Femur (tissue), 1 donor: ENCODE data around the gene TTLL11.
"Not testable (repeated sequence)": the region's sequence is repeated elsewhere in the genome, so short reads cannot be mapped to it uniquely, and the experiment has no call there.

Experiments
- DNase-seq: peaks from one replicate; pipeline ENCODE4 v3.0.0-alpha.2; 2017

Gene TTLL11

GRCh38 chr9:121896545-121896943 is 196.6 kb downstream of the TTLL11 start:
- DNase-seq: no peak

GRCh38 chr9:121895818-121896544 is 197.1 kb downstream of the TTLL11 start:
- DNase-seq: no peak

GRCh38 chr9:121895358-121895757 is 197.8 kb downstream of the TTLL11 start:
- DNase-seq: no peak

GRCh38 chr9:121894380-121894779 is 198.7 kb downstream of the TTLL11 start:
- not testable (repeated sequence) for DNase-seq

GRCh38 chr9:121893786-121894185 is 199.3 kb downstream of the TTLL11 start:
- DNase-seq: no peak

GRCh38 chr9:121892706-121893105 is 200.4 kb downstream of the TTLL11 start:
- no peak for DNase-seq

- no peak for DNase-seq
These were observed 202.4 kb downstream of the TTLL11 start for GRCh38 chr9:121890746-121891145.

- no peak for DNase-seq
These were observed 203.0 kb downstream of the TTLL11 start for GRCh38 chr9:121889990-121890563.

GRCh38 chr9:121888438-121888775 is 204.7 kb downstream of the TTLL11 start:
- no peak for DNase-seq

GRCh38 chr9:121887553-121888437 is 205.3 kb downstream of the TTLL11 start:
- no peak for DNase-seq

- DNase-seq: no peak
These were observed 206.2 kb downstream of the TTLL11 start for GRCh38 chr9:121886759-121887485.

GRCh38 chr9:121885345-121885901 is 207.7 kb downstream of the TTLL11 start:
- DNase-seq: no peak

- peak; percentile 67 for DNase-seq
These were observed 209.0 kb downstream of the TTLL11 start for GRCh38 chr9:121884057-121884541.

GRCh38 chr9:121883281-121884056 is 209.6 kb downstream of the TTLL11 start:
- no peak for DNase-seq

- DNase-seq: no peak
These were observed 211.1 kb downstream of the TTLL11 start for GRCh38 chr9:121881920-121882500.

GRCh38 chr9:121880343-121880898 is 212.7 kb downstream of the TTLL11 start:
- no peak for DNase-seq

GRCh38 chr9:121878271-121878822 is 214.8 kb downstream of the TTLL11 start:
- no peak for DNase-seq

- DNase-seq: no peak
These were observed 216.3 kb downstream of the TTLL11 start for GRCh38 chr9:121876658-121877271.

- no peak for DNase-seq
These were observed 216.9 kb downstream of the TTLL11 start for GRCh38 chr9:121876255-121876654.

- DNase-seq: no peak
These were observed 218.6 kb downstream of the TTLL11 start for GRCh38 chr9:121874524-121874923.
